ENCODE results near the gene MAL. TPM values are rescaled to one million over a fixed set of nuclear protein-coding genes. Genes with fewer than 3 reads are reported as not detected.

The MAL gene
- total and polyA plus RNA-seq, 2 of the 13 experiments (the other 11 are each of a cell fraction or from before 2014, with no cell fraction given) = not detected

- H3K4me2 ChIP-seq (ENCODE audit: low read depth, low read length) = peak overlapping the region; percentile 84; the same call in 1 of the 2 replicates
- no peaks in the 10 kb centered on the region for H3K79me2 ChIP-seq (ENCODE audit: insufficient read depth, low read length)
- H3K4me1 ChIP-seq (ENCODE audit: insufficient read depth, low read length) = peaks cover 37% of the 10 kb centered on the region
- H3K9me3 ChIP-seq (ENCODE audit: low read length) = no peaks in the 10 kb centered on the region
- no peak overlapping the region for H3K9ac ChIP-seq (ENCODE audit: insufficient read depth, low read depth, low read length)
- intact Hi-C loops (cut with micrococcal nuclease; ENCODE audit: unreplicated experiment) = no loop called here
- no peak overlapping the region for H3K27ac ChIP-seq (ENCODE audit: extremely low read length, insufficient read depth, low read length)
- BruUV-seq (replicated peaks) = no TSS peak
- no peak overlapping the region for H2AFZ ChIP-seq (ENCODE audit: low read length)
- no peak for DNase-seq (ENCODE audit: low spot score)
- WGBS (ENCODE audit: low lambda C conversion rate) = 42% methylated on average over 10 of the region's 10 CpGs
- in situ Hi-C loops (cut with HindIII; ENCODE audit: extremely low pct_ligation_motif_present, low pct_unique_long_range_greater_than_20kb) = loop anchor here (10.0 kb wide), 1 partner anchor 53 kb away; the partner anchor contains the start of gene MAL
- H4K20me1 ChIP-seq (ENCODE audit: insufficient read depth, low read length) = no peaks in the 10 kb centered on the region
- FAIRE-seq = no peak
- H3K4me3 ChIP-seq (replicated peaks in 1 of 3; ENCODE audit: insufficient read depth in 1 of 3, low read depth in 2 of 3, low read length in 3 of 3) = no peak overlapping the region
- H3K36me3 ChIP-seq (replicated peaks in 1 of 2; ENCODE audit: control insufficient read depth in 1 of 2, insufficient read depth in 2 of 2, low read length in 2 of 2) = no peaks in the 10 kb centered on the region
- no peak for ATAC-seq
- ChIA-PET POLR2A (interaction anchor here (3.3 kb wide), 1 partner anchor 44 kb away, joined by 13 read pairs; the partner anchor contains the start of gene MRPS5), CTCF (ENCODE audit: low intra/inter-chr PET ratio, low total read pairs) (interaction anchor here (1.2 to 2.3 kb wide), 2 partner anchors 37 to 56 kb away, joined by 3 to 12 read pairs; no protein-coding TSS in a partner anchor)
- H3K27me3 ChIP-seq (ENCODE audit: control insufficient read depth in 1 of 2, insufficient read depth in 2 of 2, low read length in 2 of 2) = peaks cover 5 to 53% of the 10 kb centered on the region in 2 experiments; a peak in 4 of 5 replicates
- no peak for TF ChIP-seq ZNF329 (CRISPR knock-in tag; IDR thresholded peaks at IDR 0.05; ENCODE audit: low read depth)
- peak; percentile 45; the same call in 1 of the 2 replicates for TF ChIP-seq SETDB1 (CRISPR knock-in tag; IDR thresholded peaks at IDR 0.05; ENCODE audit: borderline replicate concordance)
Measured at GRCh38 chr2:95077861-95078603, 52.5 kb downstream of the MAL start.

- H3K9me3 ChIP-seq (ENCODE audit: low read length) = no peaks in the 10 kb centered on the region
- no peak for FAIRE-seq
- H3K27ac ChIP-seq (ENCODE audit: extremely low read length, insufficient read depth, low read length) = no peak overlapping the region
- intact Hi-C loops (cut with micrococcal nuclease; ENCODE audit: unreplicated experiment) (no loop called here), in situ Hi-C loops (cut with HindIII; ENCODE audit: extremely low pct_ligation_motif_present, low pct_unique_long_range_greater_than_20kb) (loop anchor here (10.0 kb wide), 1 partner anchor 54 kb away; the partner anchor contains the start of gene MAL)
- ChIA-PET POLR2A (interaction anchor here (0.9 to 3.3 kb wide), 3 partner anchors 42 to 80 kb away, joined by 3 to 13 read pairs (median 3); partner anchors contain the start of genes MRPS5 and ZNF514), CTCF (ENCODE audit: low intra/inter-chr PET ratio, low total read pairs) (interaction anchor here (1.1 to 3.0 kb wide), 2 partner anchors 54 to 57 kb away, joined by 3 to 36 read pairs; partner anchors contain the start of gene MAL)
- H3K4me2 ChIP-seq (ENCODE audit: low read depth, low read length) = no peak overlapping the region; the same call in 1 of the 2 replicates
- no peak for TF ChIP-seq DNMT3B (CRISPR knock-in tag; conservative IDR thresholded peaks at IDR 0.05)
- TF ChIP-seq ZBTB42 (CRISPR knock-in tag; IDR thresholded peaks at IDR 0.05) = no peak
- no peak for TF ChIP-seq POGZ (CRISPR knock-in tag; IDR thresholded peaks at IDR 0.05)
- peak; percentile 90 for TF ChIP-seq CREB1 (IDR thresholded peaks at IDR 0.05)
- no peak for TF ChIP-seq CREB1 (CRISPR knock-in tag; IDR thresholded peaks at IDR 0.05)
- no peak for TF ChIP-seq SETDB1 (CRISPR knock-in tag; IDR thresholded peaks at IDR 0.05; ENCODE audit: borderline replicate concordance)
- TF ChIP-seq ZBTB25 (CRISPR knock-in tag; IDR thresholded peaks at IDR 0.05) = no peak
- no peak for TF ChIP-seq RFX1 (IDR thresholded peaks at IDR 0.05)
- H3K9ac ChIP-seq (ENCODE audit: insufficient read depth, low read depth, low read length) = no peak overlapping the region
- DNase-seq (ENCODE audit: low spot score) = no peak
- peaks cover 5 to 43% of the 10 kb centered on the region in 2 experiments; a peak in 4 of 5 replicates for H3K27me3 ChIP-seq (ENCODE audit: control insufficient read depth in 1 of 2, insufficient read depth in 2 of 2, low read length in 2 of 2)
- no peaks in the 10 kb centered on the region for H4K20me1 ChIP-seq (ENCODE audit: insufficient read depth, low read length)
- H3K36me3 ChIP-seq (replicated peaks in 1 of 2; ENCODE audit: control insufficient read depth in 1 of 2, insufficient read depth in 2 of 2, low read length in 2 of 2) = no peaks in the 10 kb centered on the region
- no peak overlapping the region for H3K4me3 ChIP-seq (replicated peaks in 1 of 3; ENCODE audit: insufficient read depth in 1 of 3, low read depth in 2 of 3, low read length in 3 of 3)
- no peak overlapping the region for H2AFZ ChIP-seq (ENCODE audit: low read length)
- no peak for ATAC-seq
- H3K4me1 ChIP-seq (ENCODE audit: insufficient read depth, low read length) = peaks cover 36% of the 10 kb centered on the region
- BruUV-seq (replicated peaks) = no TSS peak
- H3K79me2 ChIP-seq (ENCODE audit: insufficient read depth, low read length) = no peaks in the 10 kb centered on the region
- WGBS (ENCODE audit: low lambda C conversion rate) = 28% methylated on average over 7 of the region's 7 CpGs
Measured at GRCh38 chr2:95079199-95079683, 53.7 kb downstream of the MAL start.

Measured in HepG2 (cell line).